ENCODE measurements around the gene ZNF362.
"Not testable (repeated sequence)": the region's sequence is repeated elsewhere in the genome, so short reads cannot be mapped to it uniquely, and the experiment has no call there.

ZNF362 gene

DNA sequence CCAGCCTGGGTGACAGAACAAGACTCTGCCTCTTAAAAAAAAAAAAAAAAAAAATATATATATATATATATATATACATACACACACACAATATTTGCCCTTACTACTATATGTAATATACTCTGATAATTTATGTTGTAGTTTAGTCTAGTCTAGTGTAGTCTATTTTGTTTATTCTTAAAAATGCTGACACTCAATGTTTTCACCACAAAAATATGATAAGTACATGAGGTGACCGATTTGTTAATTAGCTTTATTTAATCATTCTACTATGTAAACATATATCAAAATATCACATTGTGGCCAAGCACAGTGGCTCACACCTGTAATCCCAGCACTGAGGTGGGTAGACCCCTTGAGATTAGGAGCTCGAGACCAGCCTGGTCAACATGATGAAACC is 19.8 kb upstream of the ZNF362 start:
- ATAC-seq (no peak), DNase-seq (no peak)
- Mint-ChIP-seq H3K36me3 (ENCODE audit: low read depth) (no peaks in the 10 kb centered on the region), H3K9me3 (no peaks in the 10 kb centered on the region), H3K27me3 (peaks cover 4% of the 10 kb centered on the region), H3K4me3 (no peak overlapping the region), H3K4me1 (peaks cover 3% of the 10 kb centered on the region), H3K27ac (no peak overlapping the region)

GRCh38 chr1:33237579-33237978 is 18.7 kb upstream of the ZNF362 start:
- H3K36me3 Mint-ChIP-seq (ENCODE audit: low read depth), result no peaks in the 10 kb centered on the region
- no peak overlapping the region for H3K4me3 Mint-ChIP-seq
- DNase-seq (no peak), ATAC-seq (peak; percentile 46)
- H3K4me1 Mint-ChIP-seq, result peaks cover 3% of the 10 kb centered on the region
- no peak overlapping the region for H3K27ac Mint-ChIP-seq
- no peaks in the 10 kb centered on the region for H3K9me3 Mint-ChIP-seq
- peaks cover 9% of the 10 kb centered on the region for H3K27me3 Mint-ChIP-seq

DNA sequence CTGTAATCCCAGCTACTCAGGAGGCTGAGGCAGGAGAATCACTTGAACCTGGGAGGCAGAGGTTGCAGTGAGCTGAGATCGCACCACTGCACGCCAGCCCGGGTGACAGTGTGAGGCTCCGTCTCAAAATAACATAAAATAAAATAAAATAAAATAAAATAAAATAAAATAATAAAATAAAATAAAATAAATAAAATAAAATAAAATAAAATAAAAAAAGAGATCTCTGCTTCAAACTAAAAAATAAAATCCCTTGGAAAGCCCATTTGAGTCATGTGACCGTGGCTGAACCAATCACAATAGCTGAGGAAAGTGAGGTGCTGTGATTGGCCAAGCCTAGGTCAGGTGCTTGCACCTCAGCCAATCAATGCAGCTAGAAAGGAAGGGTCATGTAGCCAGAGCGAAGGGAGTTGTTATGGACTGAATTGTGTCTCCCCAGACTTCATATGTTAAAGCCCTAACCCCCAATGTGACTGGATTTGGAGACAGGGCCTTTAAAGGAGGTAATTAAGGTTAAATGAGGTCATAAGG is 18.0 kb upstream of the ZNF362 start:
- not testable (repeated sequence) for DNase-seq; H3K36me3 Mint-ChIP-seq (ENCODE audit: low read depth); ATAC-seq; H3K27me3 Mint-ChIP-seq; H3K9me3 Mint-ChIP-seq; H3K4me3 Mint-ChIP-seq; H3K4me1 Mint-ChIP-seq; H3K27ac Mint-ChIP-seq

DNA sequence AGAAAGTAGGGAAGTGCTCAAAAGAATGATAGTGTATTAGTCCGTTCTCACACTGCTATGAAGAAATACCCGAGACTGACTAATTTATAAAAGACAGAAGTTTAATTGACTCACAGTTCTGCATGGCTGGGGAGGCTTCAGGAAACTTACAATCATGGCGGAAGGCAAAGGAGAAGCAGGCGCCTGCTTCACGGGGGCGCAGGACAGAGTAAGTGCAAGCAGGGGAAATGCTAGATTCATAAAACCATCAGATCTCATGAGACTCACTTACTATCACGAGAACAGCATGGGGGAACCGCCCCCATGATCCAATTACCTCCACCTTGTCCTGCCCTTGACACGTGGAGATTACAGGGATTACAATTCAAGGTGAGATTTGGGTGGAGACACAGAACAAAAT is 16.9 kb upstream of the ZNF362 start:
- H3K27me3 Mint-ChIP-seq; ATAC-seq; H3K27ac Mint-ChIP-seq; H3K4me1 Mint-ChIP-seq; H3K36me3 Mint-ChIP-seq (ENCODE audit: low read depth); DNase-seq; H3K4me3 Mint-ChIP-seq; H3K9me3 Mint-ChIP-seq: not testable (repeated sequence)

- H3K27me3 Mint-ChIP-seq, result peaks cover 9% of the 10 kb centered on the region
Measured at GRCh38 chr1:33241866-33242265, 14.4 kb upstream of the ZNF362 start.

DNA sequence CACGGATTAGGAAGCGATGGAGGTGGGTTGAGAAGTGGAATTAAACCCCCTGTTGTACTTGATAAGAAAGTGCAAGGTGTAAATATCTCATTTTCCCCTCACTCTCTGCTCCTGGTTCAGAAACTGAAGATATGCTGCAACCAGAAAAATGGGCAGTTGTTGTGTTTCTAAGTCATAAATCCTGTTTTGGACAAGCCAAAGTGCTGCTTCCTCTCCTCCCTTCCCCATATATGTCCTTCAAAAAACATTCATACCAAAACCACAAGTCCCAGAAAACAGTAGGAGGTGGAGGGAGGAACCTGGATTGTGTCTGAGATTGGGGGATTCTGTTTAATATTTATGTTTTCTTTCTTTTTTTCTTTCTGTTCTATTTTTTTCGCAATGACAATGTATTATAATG is 13.6 kb upstream of the ZNF362 start:
- H3K4me1 Mint-ChIP-seq, result no peaks in the 10 kb centered on the region
- H3K4me3 Mint-ChIP-seq, result no peak overlapping the region
- peaks cover 9% of the 10 kb centered on the region for H3K27me3 Mint-ChIP-seq
- DNase-seq (no peak), ATAC-seq (no peak)
- no peaks in the 10 kb centered on the region for H3K9me3 Mint-ChIP-seq
- H3K36me3 Mint-ChIP-seq (ENCODE audit: low read depth), result no peaks in the 10 kb centered on the region
- H3K27ac Mint-ChIP-seq, result no peak overlapping the region

More at GRCh38 chr1:33241866-33242265, 14.4 kb upstream of the ZNF362 start:
- no peaks in the 10 kb centered on the region for H3K36me3 Mint-ChIP-seq (ENCODE audit: low read depth)
- H3K4me1 Mint-ChIP-seq, result no peaks in the 10 kb centered on the region
- DNase-seq (no peak), ATAC-seq (no peak)
- no peak overlapping the region for H3K4me3 Mint-ChIP-seq
- no peaks in the 10 kb centered on the region for H3K9me3 Mint-ChIP-seq
- H3K27ac Mint-ChIP-seq, result no peak overlapping the region

DNA sequence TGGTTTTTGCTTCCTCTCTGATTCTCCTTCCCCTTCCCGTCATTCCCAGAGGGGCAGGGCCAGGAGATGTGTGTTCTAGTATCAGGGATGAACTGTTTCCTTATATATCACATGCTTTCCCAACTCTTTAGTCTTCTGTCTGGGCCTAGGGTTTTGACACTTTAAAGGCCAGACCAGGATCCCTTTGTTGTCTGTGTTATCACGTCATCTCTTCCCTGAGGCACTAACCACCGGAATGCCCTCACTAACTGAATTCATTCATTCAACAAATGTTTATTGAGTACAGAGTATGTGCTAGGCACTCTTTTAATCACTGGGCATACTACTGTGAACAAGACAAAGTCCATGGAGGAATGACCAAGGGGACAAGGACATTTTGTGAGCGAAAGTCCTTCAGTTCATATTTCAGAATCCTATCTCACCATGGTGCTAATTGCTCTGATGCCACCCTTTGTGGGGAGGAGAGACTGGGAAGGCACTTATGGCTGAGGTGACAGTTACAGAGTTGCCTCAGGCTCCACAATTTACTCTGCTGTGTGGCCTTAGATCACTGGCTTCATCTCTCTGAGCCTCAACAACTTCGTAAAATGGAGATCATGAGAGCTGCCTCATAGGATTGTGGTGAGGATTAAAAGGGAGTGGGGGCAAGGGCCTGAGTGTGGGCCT is 12.0 kb upstream of the ZNF362 start:
- no peaks in the 10 kb centered on the region for H3K4me1 Mint-ChIP-seq
- H3K36me3 Mint-ChIP-seq (ENCODE audit: low read depth), result no peaks in the 10 kb centered on the region
- no peak for ATAC-seq
- H3K9me3 Mint-ChIP-seq, result no peaks in the 10 kb centered on the region
- peaks cover 13% of the 10 kb centered on the region for H3K27me3 Mint-ChIP-seq
- H3K27ac Mint-ChIP-seq, result no peak overlapping the region
- H3K4me3 Mint-ChIP-seq, result no peak overlapping the region
- no peak for DNase-seq

- Mint-ChIP-seq H3K9me3 (no peaks in the 10 kb centered on the region), H3K4me1 (no peaks in the 10 kb centered on the region), H3K36me3 (ENCODE audit: low read depth) (no peaks in the 10 kb centered on the region), H3K4me3 (no peak overlapping the region), H3K27ac (no peak overlapping the region), H3K27me3 (peaks cover 13% of the 10 kb centered on the region)
- DNase-seq (no peak), ATAC-seq (no peak)
Measured at GRCh38 chr1:33244809-33245186, 11.5 kb upstream of the ZNF362 start.

GRCh38 chr1:33246171-33246570 is 10.1 kb upstream of the ZNF362 start:
- Mint-ChIP-seq H3K27ac (no peak overlapping the region), H3K36me3 (ENCODE audit: low read depth) (no peaks in the 10 kb centered on the region), H3K4me1 (no peaks in the 10 kb centered on the region), H3K4me3 (no peak overlapping the region), H3K9me3 (no peaks in the 10 kb centered on the region), H3K27me3 (peaks cover 17% of the 10 kb centered on the region)
- DNase-seq (no peak), ATAC-seq (no peak)

DNA sequence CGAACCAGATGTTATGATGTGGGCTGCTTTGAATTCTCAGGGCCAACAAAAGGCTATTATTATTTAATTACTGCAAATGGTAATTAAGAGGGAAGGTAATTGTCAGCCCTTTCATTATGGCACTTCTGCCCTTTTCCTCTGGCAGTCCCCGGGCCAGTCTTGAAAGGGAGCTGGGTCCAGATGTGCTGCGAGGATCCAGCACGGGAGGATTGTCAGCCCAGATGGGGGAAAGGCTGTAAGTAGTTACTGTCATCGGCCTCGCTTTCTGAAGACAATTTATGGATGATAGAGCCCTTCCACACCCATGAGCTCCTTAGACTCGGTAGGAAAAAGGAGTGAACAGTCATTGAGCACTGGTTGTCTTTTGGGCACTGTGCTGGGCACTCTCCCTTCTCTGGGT is 8.7 kb upstream of the ZNF362 start:
- DNase-seq (no peak), ATAC-seq (no peak)
- H3K4me3 Mint-ChIP-seq, result no peak overlapping the region
- no peaks in the 10 kb centered on the region for H3K9me3 Mint-ChIP-seq
- H3K36me3 Mint-ChIP-seq (ENCODE audit: low read depth), result no peaks in the 10 kb centered on the region
- H3K27ac Mint-ChIP-seq, result no peak overlapping the region
- peaks cover 12% of the 10 kb centered on the region for H3K27me3 Mint-ChIP-seq
- H3K4me1 Mint-ChIP-seq, result no peaks in the 10 kb centered on the region

DNA sequence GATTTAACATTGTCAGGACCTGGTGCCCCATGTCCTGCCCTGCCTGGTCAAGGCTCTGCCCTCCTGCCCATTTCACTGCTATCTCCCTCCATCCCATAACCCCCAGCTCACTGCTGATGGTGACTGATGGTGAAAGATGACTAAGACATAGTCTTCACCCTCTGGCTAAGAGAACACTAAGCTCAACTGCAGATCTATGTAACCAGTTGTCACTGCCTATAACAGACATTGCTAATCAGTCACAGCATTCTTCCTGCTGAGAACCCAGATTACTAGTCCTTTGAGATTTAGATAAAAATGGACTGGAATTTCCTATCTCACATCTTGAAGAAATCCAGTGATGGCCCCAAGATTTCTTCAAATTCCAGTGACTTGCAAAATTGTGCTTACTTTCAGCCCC is 8.0 kb upstream of the ZNF362 start:
- ATAC-seq (no peak), DNase-seq (no peak)
- H3K27ac Mint-ChIP-seq, result no peak overlapping the region
- no peaks in the 10 kb centered on the region for H3K36me3 Mint-ChIP-seq (ENCODE audit: low read depth)
- H3K4me3 Mint-ChIP-seq, result no peak overlapping the region
- no peaks in the 10 kb centered on the region for H3K4me1 Mint-ChIP-seq
- H3K9me3 Mint-ChIP-seq, result no peaks in the 10 kb centered on the region
- H3K27me3 Mint-ChIP-seq, result peaks cover 12% of the 10 kb centered on the region

GRCh38 chr1:33249422-33249821 is 6.9 kb upstream of the ZNF362 start:
- ATAC-seq (no peak), DNase-seq (no peak)
- H3K9me3 Mint-ChIP-seq, result no peaks in the 10 kb centered on the region
- no peak overlapping the region for H3K4me3 Mint-ChIP-seq
- no peaks in the 10 kb centered on the region for H3K4me1 Mint-ChIP-seq
- H3K27me3 Mint-ChIP-seq, result peaks cover 12% of the 10 kb centered on the region
- H3K36me3 Mint-ChIP-seq (ENCODE audit: low read depth), result no peaks in the 10 kb centered on the region
- no peak overlapping the region for H3K27ac Mint-ChIP-seq

DNA sequence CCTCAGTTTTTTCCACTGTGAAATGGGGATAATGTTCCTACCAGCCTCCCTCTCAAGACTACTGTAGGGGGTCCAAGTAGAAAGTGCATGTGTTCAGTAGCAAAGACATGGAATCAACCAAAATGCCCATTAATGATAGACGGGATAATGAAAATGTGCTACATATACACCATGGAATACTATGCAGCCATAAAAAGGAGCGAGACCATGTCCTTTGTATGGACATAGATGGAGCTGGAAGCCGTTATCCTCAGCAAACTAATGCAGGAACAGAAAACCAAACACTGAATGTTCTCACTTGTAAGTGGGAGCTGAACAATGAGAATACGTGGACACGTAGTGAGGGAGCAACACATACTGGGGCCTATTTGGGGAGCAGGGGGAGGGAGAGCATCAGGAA is 6.1 kb upstream of the ZNF362 start:
- ATAC-seq (no peak), DNase-seq (no peak)
- Mint-ChIP-seq H3K36me3 (ENCODE audit: low read depth) (no peaks in the 10 kb centered on the region), H3K4me3 (no peak overlapping the region), H3K9me3 (no peaks in the 10 kb centered on the region), H3K4me1 (peaks cover 1% of the 10 kb centered on the region), H3K27me3 (peaks cover 12% of the 10 kb centered on the region), H3K27ac (no peak overlapping the region)

DNA sequence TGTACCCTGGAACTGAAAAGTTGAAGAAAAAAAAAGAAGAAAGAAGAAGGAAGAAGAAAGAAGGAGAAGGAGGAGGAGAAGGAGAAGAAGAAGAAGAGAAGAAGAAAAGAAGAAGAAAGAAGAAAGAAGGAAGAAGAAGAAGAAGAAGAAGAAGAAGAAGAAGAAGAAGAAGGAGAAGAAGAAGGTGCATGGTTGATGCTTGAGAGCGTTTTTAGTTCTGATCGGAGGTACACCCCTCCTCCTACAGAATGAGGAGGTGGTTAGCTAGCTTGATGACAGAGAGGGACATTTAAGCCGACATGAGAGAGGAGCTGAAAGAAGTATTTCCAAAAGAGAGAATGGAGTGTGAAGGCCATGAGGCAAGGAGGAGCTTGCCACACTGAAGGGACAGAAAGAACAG is 5.6 kb upstream of the ZNF362 start:
- no peak for ATAC-seq
- H3K27me3 Mint-ChIP-seq, result peaks cover 12% of the 10 kb centered on the region

DNA sequence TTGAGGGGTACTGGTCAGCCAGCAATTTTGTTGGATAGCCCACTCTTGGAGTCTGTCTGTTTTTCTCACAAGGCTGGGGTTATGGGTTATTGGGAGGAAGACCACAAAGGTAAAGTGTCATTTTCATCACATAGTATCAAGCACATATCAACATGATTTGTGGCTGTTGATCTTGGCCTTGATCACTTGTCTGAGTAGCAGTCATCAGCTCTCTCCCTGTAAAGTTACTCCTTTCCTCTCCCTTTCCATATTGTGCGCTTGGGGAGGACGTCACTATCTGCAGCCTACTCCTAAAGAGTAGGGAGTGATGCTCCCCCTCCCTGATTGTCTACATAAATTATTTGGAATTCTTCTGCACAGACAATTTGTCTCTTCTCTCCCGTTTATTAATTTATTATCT is 1.8 kb upstream of the ZNF362 start:
- Mint-ChIP-seq H3K9me3 (no peaks in the 10 kb centered on the region), H3K27me3 (peaks cover 7% of the 10 kb centered on the region), H3K36me3 (ENCODE audit: low read depth) (no peaks in the 10 kb centered on the region), H3K27ac (no peak overlapping the region), H3K4me1 (peaks cover 21% of the 10 kb centered on the region), H3K4me3 (no peak overlapping the region)
- ATAC-seq, result no peak
- no peak for DNase-seq

More for the DNA sequence above, 5.6 kb upstream of the ZNF362 start:
- DNase-seq, result no peak
- Mint-ChIP-seq H3K27ac (no peak overlapping the region), H3K9me3 (no peaks in the 10 kb centered on the region), H3K36me3 (ENCODE audit: low read depth) (no peaks in the 10 kb centered on the region), H3K4me1 (peaks cover 2% of the 10 kb centered on the region), H3K4me3 (no peak overlapping the region)

All from activated naive CD8-positive, alpha-beta T cell treated with anti-CD3 and anti-CD28 coated beads, Interleukin-2, amount 50 U/mL, for 24 hours (primary cell).